Epithelial cell of esophagus (primary cell): ENCODE results near the gene ATF6.

Source experiments
- DNase-seq: peaks from one replicate; pipeline ENCODE4 v3.0.0; 2010; ENCODE audit warnings: low read depth
- H3K4me3 ChIP-seq: 2 replicates; pipeline ENCODE4 v1.5.1; 2011; ENCODE audit warnings: mild to moderate bottlenecking, low read length, control low read depth
- TF ChIP-seq, protein P1 (sequence below): IDR thresholded peaks from 2 replicates; pipeline ENCODE4 v1.5.1; 2011; ENCODE audit warnings: low read depth, mild to moderate bottlenecking, low read length, control low read depth, inconsistent platforms; ENCODE audit not compliant: insufficient read depth; ENCODE audit errors: missing control alignments

Gene ATF6

DNA sequence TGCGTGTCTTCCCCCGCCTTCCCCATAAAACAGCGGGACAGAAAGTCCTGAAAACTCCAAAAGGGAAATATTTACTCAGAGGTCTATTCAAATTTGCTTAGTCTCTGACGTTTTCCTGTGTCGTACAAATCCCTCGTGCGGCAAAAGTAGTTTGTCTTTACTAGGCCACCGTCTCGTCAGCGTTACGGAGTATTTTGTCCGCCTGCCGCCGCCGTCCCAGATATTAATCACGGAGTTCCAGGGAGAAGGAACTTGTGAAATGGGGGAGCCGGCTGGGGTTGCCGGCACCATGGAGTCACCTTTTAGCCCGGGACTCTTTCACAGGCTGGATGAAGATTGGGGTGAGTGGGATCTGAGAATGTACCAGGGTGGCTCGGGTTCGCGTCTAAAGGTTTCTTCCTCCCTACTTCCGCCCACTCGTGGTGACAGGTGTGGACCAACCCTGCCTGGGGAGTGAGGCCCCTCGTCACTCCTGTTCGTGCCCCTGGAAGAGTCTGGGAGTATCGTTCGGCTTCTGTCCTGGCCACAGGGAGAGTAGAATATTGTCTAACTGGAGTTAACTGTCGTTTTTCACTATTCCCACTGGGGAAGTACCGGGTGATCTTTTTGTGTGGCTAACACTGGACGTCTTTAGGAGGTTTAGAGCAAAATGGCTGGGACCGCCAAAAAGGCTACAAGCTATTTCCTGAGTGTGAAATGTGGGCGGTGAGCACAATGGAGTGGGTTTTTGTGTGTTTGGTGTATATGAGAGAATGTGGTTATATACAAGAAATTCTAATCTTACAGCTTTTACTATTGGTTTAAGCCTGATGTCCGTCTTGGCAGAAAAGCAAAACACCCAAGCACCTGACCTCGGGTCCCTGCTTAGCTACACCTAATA lies at the start of gene ATF6:
TSS of gene ATF6 (plus strand) at position 219 of the 880 bp plus-strand sequence. CDS start at position 260, 41 bp downstream.
- peak; percentile 96 for DNase-seq
- TF ChIP-seq, protein P1, sequence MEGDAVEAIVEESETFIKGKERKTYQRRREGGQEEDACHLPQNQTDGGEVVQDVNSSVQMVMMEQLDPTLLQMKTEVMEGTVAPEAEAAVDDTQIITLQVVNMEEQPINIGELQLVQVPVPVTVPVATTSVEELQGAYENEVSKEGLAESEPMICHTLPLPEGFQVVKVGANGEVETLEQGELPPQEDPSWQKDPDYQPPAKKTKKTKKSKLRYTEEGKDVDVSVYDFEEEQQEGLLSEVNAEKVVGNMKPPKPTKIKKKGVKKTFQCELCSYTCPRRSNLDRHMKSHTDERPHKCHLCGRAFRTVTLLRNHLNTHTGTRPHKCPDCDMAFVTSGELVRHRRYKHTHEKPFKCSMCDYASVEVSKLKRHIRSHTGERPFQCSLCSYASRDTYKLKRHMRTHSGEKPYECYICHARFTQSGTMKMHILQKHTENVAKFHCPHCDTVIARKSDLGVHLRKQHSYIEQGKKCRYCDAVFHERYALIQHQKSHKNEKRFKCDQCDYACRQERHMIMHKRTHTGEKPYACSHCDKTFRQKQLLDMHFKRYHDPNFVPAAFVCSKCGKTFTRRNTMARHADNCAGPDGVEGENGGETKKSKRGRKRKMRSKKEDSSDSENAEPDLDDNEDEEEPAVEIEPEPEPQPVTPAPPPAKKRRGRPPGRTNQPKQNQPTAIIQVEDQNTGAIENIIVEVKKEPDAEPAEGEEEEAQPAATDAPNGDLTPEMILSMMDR: no peak
- peak within 1 kb of the TSS; percentile 94 for H3K4me3 ChIP-seq

GRCh38 chr1:161718559-161719324 lies 47.4 kb upstream of the ATF6 start:
- H3K4me3 ChIP-seq: no peak overlapping the region
- TF ChIP-seq, protein P1: no peak
- no peak for DNase-seq

DNA sequence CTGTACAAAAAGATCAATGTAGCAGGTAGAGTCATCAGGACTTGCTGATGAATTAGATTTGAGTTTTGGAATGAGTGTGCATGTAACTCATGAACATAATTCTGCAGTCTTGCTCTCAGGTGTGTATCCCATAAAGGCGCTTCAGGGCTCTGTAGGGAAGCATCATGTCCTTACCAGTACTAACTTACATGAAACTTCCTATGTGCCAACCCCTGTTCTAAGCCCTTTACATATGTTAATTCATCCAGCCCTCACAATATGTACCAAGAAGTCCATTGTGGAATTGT lies 46.9 kb upstream of the ATF6 start:
- DNase-seq: no peak
- no peak overlapping the region for H3K4me3 ChIP-seq
- TF ChIP-seq, protein P1: no peak

DNA sequence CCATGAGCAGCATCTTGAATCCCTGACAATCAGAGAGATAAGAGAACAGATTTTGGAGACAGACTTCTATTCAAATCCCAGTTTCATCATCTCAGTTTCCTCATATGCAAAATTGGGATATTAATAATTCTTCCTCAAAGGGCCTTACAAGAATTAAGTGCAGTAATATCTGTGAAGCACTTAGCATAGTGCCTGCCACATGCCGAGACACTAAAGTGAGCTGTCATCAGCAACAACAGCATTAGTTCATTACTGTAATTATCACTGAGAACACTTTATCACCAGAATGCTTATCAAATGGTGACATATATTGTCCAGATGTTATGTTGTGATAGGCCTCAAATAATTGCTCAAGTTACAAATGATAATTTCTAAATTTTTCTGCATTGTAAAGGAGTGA lies 45.7 kb upstream of the ATF6 start:
- TF ChIP-seq, protein P1: no peak
- H3K4me3 ChIP-seq: no peak overlapping the region
- DNase-seq: no peak

DNA sequence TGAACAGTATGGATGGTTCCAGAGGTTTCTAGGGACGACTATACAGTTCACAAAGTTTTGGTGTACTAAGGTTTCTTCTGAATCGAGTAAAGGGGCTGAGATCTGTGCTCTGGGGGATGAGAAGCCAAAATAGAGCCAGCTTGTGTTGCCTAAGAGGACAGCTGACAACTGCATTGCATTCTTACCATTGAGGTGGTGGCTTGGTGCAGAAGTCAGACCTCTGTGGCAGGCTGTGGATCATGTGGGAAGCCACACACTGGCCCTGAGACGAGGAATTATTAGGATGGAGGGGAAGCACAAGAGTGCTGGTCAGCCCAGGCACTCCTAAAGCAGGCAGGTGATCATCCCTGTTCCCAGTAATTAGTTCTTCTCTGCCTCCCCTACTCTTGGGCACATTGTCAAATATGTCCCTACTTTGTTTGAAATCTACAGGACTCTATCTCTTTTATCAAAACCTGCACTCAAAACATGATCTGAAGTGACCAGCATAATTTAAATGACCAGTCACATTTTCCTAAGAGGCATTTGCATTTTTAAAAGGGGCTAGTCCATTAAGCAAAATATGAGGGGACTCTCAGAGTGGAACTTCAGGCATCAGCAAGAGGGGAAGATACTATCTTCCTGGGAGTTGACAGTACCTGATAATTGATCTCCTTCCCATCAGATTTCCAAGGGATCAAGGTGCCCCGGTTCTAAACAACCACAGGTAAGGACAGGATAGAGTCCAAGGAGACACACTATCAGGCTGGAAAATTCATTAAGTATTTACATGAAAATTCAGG lies 45.0 kb upstream of the ATF6 start, which contains the start of gene FCRLB:
TSS of gene FCRLB (plus strand) at position 589 of the 782 bp plus-strand sequence. CDS start 1,129 bp downstream, outside the sequence.
- TF ChIP-seq, protein P1: no peak
- no peak within 1 kb of the TSS for H3K4me3 ChIP-seq
- DNase-seq: no peak

DNA sequence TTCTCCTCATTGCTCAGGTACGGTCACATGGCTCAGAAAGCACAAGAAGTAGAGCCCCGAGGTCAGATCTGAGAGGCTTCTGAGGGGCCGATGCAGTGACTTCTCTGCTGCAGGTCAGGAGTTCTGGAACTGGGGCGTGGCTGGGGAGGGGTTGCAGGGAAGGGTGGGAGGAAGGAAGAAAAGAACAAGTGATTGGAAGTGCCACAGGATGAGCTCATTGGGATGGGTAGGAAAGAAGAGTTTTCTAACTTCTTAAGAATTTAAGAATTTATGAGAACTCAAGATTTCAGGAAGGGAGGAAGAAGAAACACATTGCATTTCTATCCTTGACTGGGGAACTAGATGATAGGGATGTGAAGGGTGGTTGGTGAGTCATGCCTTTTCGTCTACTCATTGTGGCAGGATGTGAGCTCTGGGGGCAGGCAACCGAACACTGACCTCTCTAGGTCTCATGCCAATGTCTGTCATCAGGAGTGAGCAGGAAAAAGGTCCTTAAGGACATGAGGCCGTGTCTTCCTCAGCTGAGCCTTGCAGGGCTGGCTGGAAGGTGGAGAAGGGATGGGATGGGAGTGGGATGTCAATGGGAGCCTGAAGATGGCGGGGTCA lies 44.3 kb upstream of the ATF6 start:
- no peak overlapping the region for H3K4me3 ChIP-seq

More for the DNA sequence above, 44.3 kb upstream of the ATF6 start:
- TF ChIP-seq, protein P1: no peak
- DNase-seq: peak; percentile 51
